H1 (cell line): ENCODE results near the gene WDR44. TPM values are rescaled to one million over a fixed set of nuclear protein-coding genes. Genes with fewer than 3 reads are reported as not detected.

Experiments
- CTCF ChIA-PET: fragments of 300-600 bp; sonication (Branson Sonifier 250); formaldehyde crosslinking; loops from one replicate; lab custom pipeline; 2021; ENCODE audit not compliant: partially characterized antibody; lab: Charles Lee
- POLR2A ChIA-PET: fragments of 300-600 bp; sonication (Branson Sonifier 250); formaldehyde crosslinking; loops from one replicate; lab custom pipeline; 2021; ENCODE audit warnings: inconsistent platforms; ENCODE audit not compliant: partially characterized antibody; lab: Charles Lee
- DNase-seq, 2 experiments: peaks; one replicate each; pipeline versions ENCODE4 v3.0.0 to v3.0.0-alpha.2; 2010 to 2022; ENCODE audit warnings: low spot score in 2 of 2, low read depth in 1 of 2, mixed read lengths in 1 of 2
- FAIRE-seq: peaks from 2 replicates; lab custom pipeline; 2011; peaks lifted over from hg19 to GRCh38; lab: Jason Lieb, UNC
- H2AFZ ChIP-seq: 2 replicates; pipeline ENCODE4 v1.8.1; 2012; ENCODE audit warnings: low read length, inconsistent platforms
- H2AK5ac ChIP-seq: 2 replicates; pipeline ENCODE4 v1.6.1; 2013; ENCODE audit warnings: low read depth, low read length
- H2BK120ac ChIP-seq: replicated peaks from 2 replicates; pipeline ENCODE3; 2013; ENCODE audit warnings: low read depth, low read length, inconsistent platforms
- H2BK12ac ChIP-seq: 2 replicates; pipeline ENCODE4 v1.6.1; 2013; ENCODE audit warnings: low read depth, low read length
- H2BK15ac ChIP-seq: 2 replicates; pipeline ENCODE4 v1.6.1; 2013; ENCODE audit warnings: low read length
- H2BK20ac ChIP-seq: 2 replicates; pipeline ENCODE4 v1.6.1; 2013; ENCODE audit warnings: low read length
- H2BK5ac ChIP-seq: 2 replicates; pipeline ENCODE4 v1.6.1; 2013; ENCODE audit warnings: low read depth, low read length
- H3K14ac ChIP-seq: 2 replicates; pipeline ENCODE4 v1.6.1; 2013; ENCODE audit warnings: inconsistent platforms; ENCODE audit not compliant: insufficient read length
- H3K18ac ChIP-seq: 2 replicates; pipeline ENCODE4 v1.6.1; 2013; ENCODE audit warnings: low read length; ENCODE audit errors: extremely low read depth
- H3K23ac ChIP-seq: 2 replicates; pipeline ENCODE4 v1.6.1; 2013; ENCODE audit warnings: inconsistent platforms; ENCODE audit not compliant: insufficient read length
- H3K23me2 ChIP-seq: 2 replicates; pipeline ENCODE4 v1.6.1; 2013; ENCODE audit warnings: low read depth, low read length
- H3K27ac ChIP-seq: 2 replicates; pipeline ENCODE4 v1.6.1; 2011; ENCODE audit warnings: low read depth, low read length, inconsistent platforms
- H3K27me3 ChIP-seq, 4 experiments: replicated peaks in 1 of 4; 1 replicate in 1 of 4; 2 replicates in 3 of 4; pipeline versions ENCODE4 v1.6.1 to v1.8.1; 2011 to 2013; ENCODE audit warnings: low read length in 3 of 4, mild to moderate bottlenecking in 3 of 4, inconsistent platforms in 2 of 4, mixed read lengths in 2 of 4, moderate library complexity in 1 of 4; ENCODE audit not compliant: control insufficient read depth in 3 of 4, insufficient read depth in 3 of 4; ENCODE audit errors: extremely low read depth in 1 of 4
- H3K36me3 ChIP-seq, 4 experiments: 2 replicates each; pipeline versions ENCODE4 v1.6.1 to v1.8.1; 2011 to 2013; ENCODE audit warnings: mild to moderate bottlenecking in 4 of 4, low read length in 3 of 4, moderate library complexity in 2 of 4, control low read depth in 1 of 4, inconsistent platforms in 1 of 4; ENCODE audit not compliant: insufficient read depth in 4 of 4, control insufficient read depth in 2 of 4
- H3K4ac ChIP-seq: replicated peaks from 2 replicates; pipeline ENCODE3; 2013; ENCODE audit warnings: low read length, low read depth, mixed read lengths, inconsistent platforms; ENCODE audit not compliant: insufficient read length
- H3K4me1 ChIP-seq, 4 experiments: replicated peaks in 1 of 4; 1 replicate in 1 of 4; 2 replicates in 3 of 4; pipeline versions ENCODE4 v1.6.1 to v1.8.1; 2011 to 2013; ENCODE audit warnings: low read length in 3 of 4, inconsistent platforms in 2 of 4, mixed read lengths in 1 of 4; ENCODE audit not compliant: insufficient read depth in 4 of 4, control insufficient read depth in 3 of 4
- H3K4me2 ChIP-seq, 2 experiments: 2 replicates each; pipeline versions ENCODE4 v1.6.1 to v1.8.1; 2011 to 2013; ENCODE audit warnings: low read depth in 2 of 2, low read length in 2 of 2, control low read depth in 1 of 2, inconsistent platforms in 1 of 2, mild to moderate bottlenecking in 1 of 2; ENCODE audit not compliant: insufficient read depth in 1 of 2
- H3K4me3 ChIP-seq, 4 experiments: fragments of 200-600, 300-600 bp in 1 of 4; sonication (generic), shearing (Covaris generic), sonication (Bioruptor Twin) in 1 of 4; 2 replicates each; pipeline versions ENCODE4 v1.5.1 to v1.8.1; 2011 to 2016; ENCODE audit warnings: low read length in 4 of 4, low read depth in 3 of 4, control low read depth in 2 of 4, inconsistent platforms in 2 of 4, mild to moderate bottlenecking in 2 of 4, mixed read lengths in 1 of 4, moderate library complexity in 1 of 4; ENCODE audit not compliant: insufficient read depth in 2 of 4; ENCODE audit errors: extremely low read depth in 1 of 4
- H3K56ac ChIP-seq: replicated peaks from 2 replicates; pipeline ENCODE3; 2013; ENCODE audit warnings: low read depth, mild to moderate bottlenecking, mixed read lengths, low read length, inconsistent platforms; ENCODE audit not compliant: insufficient read length
- H3K79me1 ChIP-seq: 2 replicates; pipeline ENCODE4 v1.6.1; 2013; ENCODE audit warnings: low read depth, low read length, control low read depth
- H3K79me2 ChIP-seq, 2 experiments: 2 replicates each; pipeline versions ENCODE4 v1.6.1 to v1.8.1; 2012 to 2013; ENCODE audit warnings: low read length in 2 of 2, mild to moderate bottlenecking in 2 of 2, inconsistent platforms in 1 of 2; ENCODE audit not compliant: insufficient read depth in 2 of 2, control insufficient read depth in 1 of 2
- H3K9ac ChIP-seq, 4 experiments: replicated peaks in 1 of 4; 1 replicate in 1 of 4; 2 replicates in 3 of 4; pipeline versions ENCODE4 v1.6.1 to v1.8.1; 2011 to 2013; ENCODE audit warnings: low read depth in 3 of 4, low read length in 3 of 4, control low read depth in 2 of 4, mild to moderate bottlenecking in 2 of 4, moderate library complexity in 2 of 4, inconsistent platforms in 1 of 4; ENCODE audit errors: extremely low read depth in 1 of 4
- H3K9me3 ChIP-seq, 2 experiments: 2 replicates each; pipeline versions ENCODE4 v1.6.1 to v1.8.1; 2012 to 2013; ENCODE audit warnings: mild to moderate bottlenecking in 2 of 2, moderate library complexity in 2 of 2, control low read depth in 1 of 2, inconsistent platforms in 1 of 2, low read depth in 1 of 2, low read length in 1 of 2, mixed read lengths in 1 of 2; ENCODE audit not compliant: insufficient read depth in 2 of 2
- H4K20me1 ChIP-seq, 2 experiments: replicated peaks in 1 of 2; 2 replicates each; pipeline versions ENCODE3 to v1.8.1; 2011 to 2013; ENCODE audit warnings: inconsistent platforms in 2 of 2, low read length in 2 of 2, mild to moderate bottlenecking in 1 of 2; ENCODE audit not compliant: insufficient read depth in 2 of 2, control insufficient read depth in 1 of 2
- H4K5ac ChIP-seq: 2 replicates; pipeline ENCODE4 v1.6.1; 2013; ENCODE audit warnings: low read length, low read depth, mixed read lengths, inconsistent platforms; ENCODE audit not compliant: insufficient read length
- H4K8ac ChIP-seq: 2 replicates; pipeline ENCODE4 v1.8.0; 2013; ENCODE audit warnings: mild to moderate bottlenecking, moderate library complexity, low read length, inconsistent platforms; ENCODE audit not compliant: insufficient read depth; ENCODE audit errors: extremely low read depth
- H4K91ac ChIP-seq: replicated peaks from 2 replicates; pipeline ENCODE3; 2013; ENCODE audit warnings: low read length, mixed read lengths, inconsistent platforms; ENCODE audit not compliant: insufficient read length
- ASH2L ChIP-seq: fragments of 200-600, 300-600 bp; sonication (generic); IDR thresholded peaks from one replicate; pipeline ENCODE4 v1.7.1; 2017; ENCODE audit warnings: low read length
- CEBPB ChIP-seq: IDR thresholded peaks from 2 replicates; pipeline ENCODE4 v1.6.1; 2012; ENCODE audit warnings: low read depth, low read length
- CREB1 ChIP-seq: IDR thresholded peaks from 2 replicates; pipeline ENCODE4 v1.6.1; 2012; ENCODE audit warnings: inconsistent platforms
- E2F6 ChIP-seq: IDR thresholded peaks from 2 replicates; pipeline ENCODE4 v1.6.1; 2012; ENCODE audit warnings: inconsistent platforms
- GABPA ChIP-seq: IDR thresholded peaks from 2 replicates; pipeline ENCODE4 v1.6.1; 2011; ENCODE audit warnings: mild to moderate bottlenecking, low read length, moderate library complexity, borderline replicate concordance; ENCODE audit not compliant: insufficient read depth
- HDAC2 ChIP-seq, 2 experiments: fragments of 300-600 bp in 1 of 2; sonication (generic) in 1 of 2; IDR thresholded peaks; 2 replicates each; pipeline ENCODE4 v1.6.1; 2011 to 2012; ENCODE audit warnings: low read depth in 2 of 2, low read length in 2 of 2, mild to moderate bottlenecking in 2 of 2, moderate library complexity in 2 of 2, borderline replicate concordance in 1 of 2, inconsistent platforms in 1 of 2
- MAFK ChIP-seq: IDR thresholded peaks from 2 replicates; pipeline ENCODE4 v1.6.1; 2012; ENCODE audit warnings: low read depth, mild to moderate bottlenecking, improper control_type of control experiment, low read length
- PHF8 ChIP-seq: fragments of 200-600 bp; sonication (generic); conservative IDR thresholded peaks from 2 replicates; pipeline ENCODE4 v1.7.1; 2012; ENCODE audit warnings: low read depth, mild to moderate bottlenecking, inconsistent platforms, low read length, moderate library complexity
- POLR2AphosphoS5 ChIP-seq: IDR thresholded peaks from 2 replicates; pipeline ENCODE4 v1.6.1; 2011; ENCODE audit warnings: low read depth, low read length
- RAD21 ChIP-seq, 2 experiments: IDR thresholded peaks in 1 of 2; conservative IDR thresholded peaks in 1 of 2; 2 replicates each; pipeline ENCODE4 v1.6.1; 2011; ENCODE audit warnings: low read depth in 2 of 2, low read length in 2 of 2, improper control_type of control experiment in 1 of 2, inconsistent platforms in 1 of 2, mild to moderate bottlenecking in 1 of 2, moderate library complexity in 1 of 2
- RBBP5 ChIP-seq: IDR thresholded peaks from 2 replicates; pipeline ENCODE4 v1.7.1; 2012; ENCODE audit warnings: low read depth, mild to moderate bottlenecking, inconsistent platforms, low read length, moderate library complexity, borderline replicate concordance
- SUZ12 ChIP-seq: fragments of 200-600 bp; sonication (generic); IDR thresholded peaks from 2 replicates; pipeline ENCODE4 v1.6.1; 2012; ENCODE audit warnings: mild to moderate bottlenecking, inconsistent platforms, low read length, moderate library complexity, mixed read lengths
- TAF7 ChIP-seq: optimal IDR thresholded peaks from 2 replicates; pipeline ENCODE3; 2011; ENCODE audit warnings: low read depth, mild to moderate bottlenecking, inconsistent platforms, low read length, moderate library complexity, borderline replicate concordance
- WGBS, 2 experiments: shearing (Covaris generic) in 1 of 2; methylation state at CpG; one replicate each; pipeline versions ENCODE4 v1.1.6 to v1.1.7; 2013 to 2015; ENCODE audit warnings: low lambda C conversion rate in 2 of 2, mixed read lengths in 2 of 2, inconsistent platforms in 1 of 2, low coverage in 1 of 2, missing lambda C conversion rate in 1 of 2; ENCODE audit not compliant: insufficient replicate concordance in 2 of 2, insufficient coverage in 1 of 2, insufficient read length in 1 of 2; ENCODE audit errors: extremely low coverage in 1 of 2, missing lambda C conversion rate in 1 of 2; 5-methylcytosine and 5-hydroxymethylcytosine counted together
- polyA plus RNA-seq, 7 experiments: library from polyadenylated mRNA; depleted of rRNA in 3 of 7; stranded (reverse) in 5 of 7; unstranded in 2 of 7; fragments of >200 nt in 5 of 7; fragments of 200-250 nt in 2 of 7; gene quantifications; 1 replicate in 5 of 7; 2 replicates in 1 of 7; 4 replicates in 1 of 7; pipeline versions ENCODE4 v1.2.1 to v1.2.3, GENCODE V29; 2011 to 2013; ENCODE audit warnings: missing spikeins in 2 of 7, mixed read lengths in 2 of 7
- total RNA-seq: library from RNA; stranded (reverse); fragmentation: NEBNext Ultra II Directional; extraction: Animal tissue kit (Norgen Biotek cat#: 25700); gene quantifications from 2 replicates; pipeline ENCODE4 v1.2.1, GENCODE V29; 2021

The WDR44 gene
- total and polyA plus RNA-seq, 2 of the 8 experiments (the other 6 are each of a cell fraction or from before 2014, with no cell fraction given): 5.1 to 17.2 TPM

- no peak overlapping the region for H4K8ac ChIP-seq
- no peak overlapping the region for H3K23ac ChIP-seq
- ChIA-PET POLR2A (no interaction called here), CTCF (no interaction called here)
- no peaks in the 10 kb centered on the region for H3K79me1 ChIP-seq
- no peak overlapping the region for H2BK15ac ChIP-seq
- H3K18ac ChIP-seq: no peak overlapping the region
- H3K4me2 ChIP-seq: no peak overlapping the region
- H2BK12ac ChIP-seq: no peak overlapping the region
- H3K56ac ChIP-seq: no peak overlapping the region
- H2BK5ac ChIP-seq: no peak overlapping the region
- no peak overlapping the region for H4K5ac ChIP-seq
- H3K9me3 ChIP-seq: no peaks in the 10 kb centered on the region
- peaks cover 0 to 5% of the 10 kb centered on the region in 2 experiments; a peak in 1 of 4 replicates for H3K79me2 ChIP-seq
- FAIRE-seq (no peak), DNase-seq (no peak)
- H2BK20ac ChIP-seq: no peak overlapping the region
- H3K27me3 ChIP-seq: peaks cover 0 to 15% (median 9%) of the 10 kb centered on the region in 4 experiments; a peak in 6 of 7 replicates
- H2AK5ac ChIP-seq: no peak overlapping the region
- H3K4me1 ChIP-seq: peaks cover 0 to 9% (median 8%) of the 10 kb centered on the region in 4 experiments; a peak in 4 of 7 replicates
- H3K36me3 ChIP-seq: no peaks in the 10 kb centered on the region
- no peak overlapping the region for H3K9ac ChIP-seq
- WGBS, 2 experiments: 89% methylated on average over 3 of the region's 3 CpGs; no CpG with 5 or more reads in 1 of the 2 experiments
- H3K4me3 ChIP-seq: no peak overlapping the region
- no peaks in the 10 kb centered on the region for H4K20me1 ChIP-seq
- no peak overlapping the region for H4K91ac ChIP-seq
- H3K14ac ChIP-seq: no peak overlapping the region
- no peak overlapping the region for H2BK120ac ChIP-seq
- H2AFZ ChIP-seq: no peak overlapping the region
- no peak overlapping the region for H3K27ac ChIP-seq
- no peak overlapping the region for H3K4ac ChIP-seq
- peaks cover 5% of the 10 kb centered on the region; the same call in 1 of the 2 replicates for H3K23me2 ChIP-seq
- TF ChIP-seq RBBP5 (no peak), ASH2L (no peak), RAD21 (IDR thresholded peaks at IDR 0.05 in 1 of 2, conservative IDR thresholded peaks at IDR 0.05 in 1 of 2; ENCODE audit: low read depth in 2 of 2, low read length in 2 of 2) (no peak), HDAC2 (IDR thresholded peaks at IDR 0.05; ENCODE audit: borderline replicate concordance in 1 of 2, low read depth in 2 of 2, low read length in 2 of 2) (no peak), CEBPB (no peak), E2F6 (no peak), MAFK (no peak), POLR2AphosphoS5 (no peak), CREB1 (no peak), SUZ12 (no peak), TAF7 (no peak), PHF8 (no peak), GABPA (no peak)
Measured at GRCh38 chrX:118493016-118493415, 147.1 kb downstream of the WDR44 start.
